HG02938 (cell line): ENCODE measurements around the gene LRRC26.

Experiments
- ATAC-seq: cut with Tn5 transposase; IDR thresholded peaks from one replicate; pipeline ENCODE4 v1.9.1; 2021; ENCODE audit warnings: mild to moderate bottlenecking, moderate library complexity; ENCODE audit not compliant: unreplicated experiment

Gene LRRC26

GRCh38 chr9:137184881-137185660 is 15.2 kb upstream of the LRRC26 start:
- no peak for ATAC-seq

- ATAC-seq: no peak
Measured at GRCh38 chr9:137183980-137184595, 14.2 kb upstream of the LRRC26 start.

GRCh38 chr9:137182836-137183235 is 13.0 kb upstream of the LRRC26 start:
- ATAC-seq: no peak

- ATAC-seq: no peak
Measured at GRCh38 chr9:137181680-137182079, 11.8 kb upstream of the LRRC26 start.

DNA sequence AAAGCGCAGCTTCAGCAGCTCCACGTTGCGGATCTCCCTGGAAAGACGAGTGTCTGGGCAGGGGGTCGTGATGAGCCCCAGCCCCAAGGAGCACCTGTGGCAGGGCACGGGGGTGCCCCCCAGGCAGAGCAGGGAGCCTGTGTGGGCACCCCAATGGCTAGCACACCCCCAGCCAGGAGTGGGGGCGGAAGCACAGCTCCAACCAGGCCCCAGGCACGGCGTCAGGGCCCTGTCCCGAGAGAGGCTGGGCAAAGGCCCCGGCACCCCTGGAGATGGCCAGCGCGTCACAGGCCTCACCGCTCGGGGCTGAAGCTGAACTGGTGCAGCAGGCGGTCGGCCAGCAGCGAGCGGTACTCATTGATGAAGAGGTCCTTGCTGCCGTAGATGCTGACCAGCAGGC is 10.6 kb upstream of the LRRC26 start:
- no peak for ATAC-seq

DNA sequence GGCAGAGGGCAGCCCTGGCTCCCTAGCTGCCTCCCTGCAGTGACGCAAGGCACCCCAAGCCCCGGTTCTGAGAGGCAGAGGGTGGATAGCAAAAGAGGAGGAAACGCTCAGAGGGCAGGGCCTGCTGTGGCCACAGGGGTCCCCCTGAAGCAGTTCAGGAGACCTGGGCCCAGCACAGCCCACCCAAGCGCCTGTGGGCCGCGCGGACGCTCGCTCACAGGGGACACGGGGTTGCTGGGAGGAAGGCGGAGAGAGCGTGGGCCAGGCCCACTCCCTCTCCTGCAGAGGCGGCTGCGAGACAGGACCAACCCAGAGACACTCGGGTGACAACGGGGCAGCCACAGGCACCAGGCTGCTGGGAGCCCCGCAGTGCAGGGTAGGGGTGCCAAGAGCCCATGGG is 9.9 kb upstream of the LRRC26 start:
- ATAC-seq: no peak

DNA sequence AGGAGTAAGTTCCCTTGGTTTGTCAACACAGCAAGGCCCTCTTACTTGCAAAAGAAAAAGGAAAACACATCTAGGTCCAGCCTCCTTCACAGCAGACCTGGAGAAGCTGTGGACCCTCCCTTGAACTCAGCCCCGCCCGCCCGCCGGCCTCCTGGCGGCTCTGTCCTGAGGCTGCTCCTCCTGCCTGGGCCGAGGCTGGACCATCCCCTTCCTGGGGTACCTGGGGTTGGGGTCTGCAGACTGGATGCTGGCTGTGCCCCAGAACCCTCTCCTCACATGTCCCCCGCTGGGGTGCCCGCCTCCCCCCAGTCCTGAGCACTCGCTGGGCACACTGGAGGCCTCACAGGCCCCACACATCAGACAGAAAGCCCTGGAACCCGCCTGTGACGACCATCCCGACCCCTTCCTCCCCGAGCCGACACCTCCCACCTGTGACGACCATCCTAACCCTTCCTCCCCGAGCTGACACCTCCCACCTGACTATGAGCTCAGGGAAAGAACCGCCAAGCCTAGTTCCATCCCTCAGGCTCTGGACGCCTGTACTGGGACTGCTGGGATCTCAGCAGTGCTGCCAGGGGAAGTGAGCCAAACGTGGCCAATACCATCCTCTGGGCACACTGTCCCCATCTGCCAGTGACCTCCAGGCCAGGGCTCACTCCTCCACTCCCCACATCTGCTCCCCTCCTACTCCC is 9.2 kb upstream of the LRRC26 start:
- no peak for ATAC-seq

GRCh38 chr9:137178201-137178938 is 8.5 kb upstream of the LRRC26 start:
- ATAC-seq: no peak

- no peak for ATAC-seq
Measured at GRCh38 chr9:137176302-137177182, 6.7 kb upstream of the LRRC26 start.

GRCh38 chr9:137175345-137175961 is 5.6 kb upstream of the LRRC26 start:
- no peak for ATAC-seq

GRCh38 chr9:137174722-137175293 is 5.0 kb upstream of the LRRC26 start:
- no peak for ATAC-seq

- no peak for ATAC-seq
Measured at GRCh38 chr9:137173796-137174664, 4.2 kb upstream of the LRRC26 start.

DNA sequence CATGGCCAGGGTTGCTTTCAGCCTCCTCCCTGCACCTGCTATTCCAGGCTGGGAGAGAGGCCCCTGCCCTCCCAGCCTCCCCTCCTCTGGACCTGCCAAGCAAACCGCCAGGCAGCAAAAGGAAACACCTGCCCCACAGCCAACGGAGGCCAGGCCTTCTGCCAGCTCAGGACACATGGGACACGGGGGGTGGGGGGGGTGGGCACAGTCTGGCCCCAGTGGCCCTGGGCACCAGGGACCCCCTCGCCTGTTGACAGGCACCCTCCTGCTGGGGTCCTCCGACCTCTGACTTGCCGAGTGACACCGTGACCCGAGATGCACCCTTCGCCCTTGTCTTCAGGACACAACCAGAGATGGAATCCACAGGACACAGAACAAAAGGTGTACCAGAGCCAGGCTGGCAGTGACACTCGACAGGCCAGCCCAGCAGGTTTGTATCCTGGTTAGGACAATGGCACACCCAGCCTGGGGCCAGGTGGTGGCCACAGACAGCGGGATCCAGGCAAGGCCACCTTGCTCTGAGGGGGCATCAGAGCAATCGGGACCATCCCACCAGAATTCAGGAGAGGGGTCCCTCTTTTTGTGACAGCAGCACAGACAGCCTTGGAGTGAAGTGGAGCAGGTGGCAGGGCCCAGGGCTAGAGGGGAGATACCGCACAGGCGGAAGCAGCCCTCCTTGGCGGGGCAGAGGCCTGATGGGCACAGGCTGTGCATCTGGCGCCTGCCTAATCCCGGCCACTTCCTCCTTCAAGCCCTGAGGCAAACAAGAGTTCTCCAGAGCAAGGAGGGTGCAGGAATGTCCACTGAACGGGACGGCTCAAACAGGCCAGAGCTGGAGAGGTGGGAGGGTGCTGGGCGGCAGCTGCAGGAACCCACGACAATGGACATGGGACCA is 3.3 kb upstream of the LRRC26 start:
- no peak for ATAC-seq

DNA sequence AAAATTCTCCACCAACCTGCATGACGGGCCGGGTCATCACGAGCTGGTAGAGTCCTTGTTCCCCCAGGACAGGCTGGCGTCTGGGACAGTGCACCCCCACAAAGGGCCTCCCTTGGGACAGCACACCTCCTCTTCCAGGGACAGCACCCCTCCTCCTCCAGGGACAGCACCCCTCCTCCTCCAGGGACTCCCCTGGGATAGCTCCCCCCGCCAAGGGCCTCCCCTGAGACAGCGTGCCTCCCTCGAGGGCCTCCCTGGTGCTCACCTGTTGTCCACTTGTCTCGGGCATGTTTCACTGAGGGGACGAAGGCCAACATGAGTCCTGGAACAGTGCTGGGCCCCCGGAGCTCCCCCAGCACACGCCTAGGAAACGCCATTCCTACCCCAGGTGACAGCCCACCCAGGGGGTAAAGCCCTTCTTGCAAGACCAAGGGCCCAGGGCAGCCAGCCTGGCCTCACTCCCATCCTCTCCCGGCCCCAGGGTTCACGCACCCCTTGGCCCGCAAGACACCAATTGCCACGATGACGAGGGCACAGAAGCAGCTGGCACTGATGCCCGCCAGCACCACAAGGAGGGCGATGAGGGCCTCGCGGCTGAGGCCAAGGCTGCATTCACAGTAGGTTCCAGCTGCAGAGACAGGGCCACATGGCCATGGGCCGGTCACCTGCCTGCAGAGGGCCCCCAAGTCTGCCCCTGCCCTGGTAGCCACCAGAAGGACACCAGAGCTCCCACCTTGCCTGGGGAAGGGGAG is 1.5 kb upstream of the LRRC26 start:
- ATAC-seq: no peak

- ATAC-seq: no peak
Measured at GRCh38 chr9:137170486-137171148, 766 bp upstream of the LRRC26 start.
